Frontal cortex (tissue), 4 donors: ENCODE results near the gene ZNF213. TPM values are rescaled to one million over a fixed set of nuclear protein-coding genes. Genes with fewer than 3 reads are reported as not detected.

Experiments
- DNase-seq, 2 donors: peaks; one replicate each; pipeline ENCODE4 v3.0.0; 2012; ENCODE audit warnings: low spot score in 2 of 2
- FAIRE-seq: peaks from 2 replicates; lab custom pipeline; 2012; peaks lifted over from hg19 to GRCh38; lab: Jason Lieb, UNC
- small RNA-seq: library from RNA; depleted of rRNA; stranded (forward); fragments of <200 nt; gene quantifications from one replicate; pipeline ENCODE3, GENCODE V24; 2014
- total RNA-seq: library from RNA; depleted of rRNA; stranded (reverse); fragments of >200 nt; gene quantifications from one replicate; pipeline ENCODE4 v1.2.3, GENCODE V29; 2014
- donor health status: control.
- donor health status: control.
- donor health status: control.

ZNF213 gene
- total RNA-seq, 1 donor from 2014 or later = 6.9 TPM

DNA sequence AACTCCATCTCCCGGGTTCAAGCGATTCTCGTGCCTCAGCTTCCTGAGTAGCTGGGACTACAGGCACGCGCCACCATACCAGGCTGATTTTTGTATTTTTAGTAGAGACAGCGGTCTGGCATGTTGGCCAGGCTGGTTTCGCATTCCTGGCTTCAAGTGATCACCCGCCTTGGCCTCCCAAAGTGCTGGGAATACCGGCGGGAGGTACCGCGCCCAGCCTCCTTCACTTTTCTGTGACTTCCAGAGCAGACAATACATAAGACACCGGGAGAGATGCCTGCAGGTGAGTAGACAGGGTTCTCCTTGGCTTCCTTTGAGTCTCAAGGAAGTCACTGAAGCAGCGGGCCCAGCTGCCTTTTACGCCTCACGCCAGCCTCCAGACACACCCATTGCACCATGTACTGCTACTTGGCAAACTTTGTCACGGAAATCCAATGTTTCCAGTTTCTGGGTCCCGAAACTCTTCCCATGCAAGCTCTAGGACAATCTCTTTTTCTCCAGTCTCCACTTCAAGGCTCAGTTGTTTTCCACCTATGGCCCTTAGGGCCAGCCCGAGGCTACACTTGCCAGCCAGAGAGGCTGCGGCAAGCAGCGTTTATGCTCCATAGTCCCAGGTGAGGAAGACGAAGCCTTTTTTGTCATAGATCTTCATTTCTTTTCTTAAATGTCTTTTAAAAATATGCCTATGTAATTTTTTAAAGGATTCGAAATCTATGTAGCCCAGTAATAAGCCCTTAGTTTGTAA, 52.3 kb downstream of the ZNF213 start:
- DNase-seq = no peak
- FAIRE-seq = no peak

DNA sequence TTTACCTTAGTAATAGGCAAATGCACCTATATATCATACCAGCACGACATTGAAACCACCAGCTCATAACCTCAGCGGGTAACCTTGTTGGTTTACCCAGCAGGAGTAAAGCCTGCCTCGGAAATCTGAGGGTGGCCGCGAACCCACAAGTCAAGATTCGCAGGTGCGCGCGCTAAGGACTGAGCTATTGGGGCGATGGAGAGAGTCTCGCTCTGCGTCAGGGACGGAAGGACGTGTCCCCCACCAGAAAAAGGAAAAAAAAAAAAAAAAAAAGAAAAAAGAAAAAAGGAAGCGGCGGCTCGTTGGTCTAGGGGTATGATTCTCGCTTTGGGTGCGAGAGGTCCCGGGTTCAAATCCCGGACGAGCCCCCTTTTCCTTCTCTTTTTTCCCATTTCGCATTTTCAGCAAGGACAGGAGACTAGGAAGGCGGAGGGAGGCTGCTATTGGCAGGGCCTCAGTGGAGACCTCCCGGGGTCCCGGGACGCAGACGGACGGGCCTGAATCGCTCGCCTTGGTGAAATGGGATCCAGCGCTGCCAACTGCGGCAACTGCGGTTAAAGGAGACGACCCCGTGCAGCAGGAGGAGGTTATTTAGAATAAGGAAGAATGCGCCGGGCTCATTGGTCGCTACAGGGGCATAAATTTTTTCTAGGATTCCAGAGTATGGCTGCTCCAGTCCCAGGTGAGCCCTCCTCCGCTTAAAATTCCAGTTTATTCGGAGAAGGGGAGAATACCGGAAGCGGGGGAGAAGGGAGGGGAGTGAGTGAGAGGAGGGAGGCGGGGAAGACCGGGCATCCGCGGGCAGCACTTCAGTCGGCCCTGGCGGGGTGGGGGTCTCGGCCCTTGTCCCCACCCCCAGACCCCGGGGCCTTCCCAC, 53.2 kb downstream of the ZNF213 start, which contains the start of gene OR1F1:
Gene OR1F1, plus strand, starts transcription at position 407 of the 877 bp plus-strand sequence.
- no peak for FAIRE-seq

DNA sequence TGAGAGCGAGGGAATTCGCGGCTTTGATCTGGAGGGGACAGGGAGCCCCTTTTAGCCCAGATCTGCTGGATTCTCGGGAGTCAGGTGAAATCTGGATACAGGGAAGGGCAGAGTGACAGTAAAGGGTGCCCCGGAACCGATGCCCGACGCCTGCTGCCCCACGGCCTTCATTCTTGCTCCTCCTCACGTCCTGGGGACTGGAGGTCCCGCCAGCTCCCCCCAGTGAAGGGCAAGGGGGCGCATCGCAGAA, 53.8 kb downstream of the ZNF213 start:
- DNase-seq (no peak), FAIRE-seq (no peak)

More for the DNA sequence above, 53.2 kb downstream of the ZNF213 start, which contains the start of gene OR1F1:
- DNase-seq = no peak

DNA sequence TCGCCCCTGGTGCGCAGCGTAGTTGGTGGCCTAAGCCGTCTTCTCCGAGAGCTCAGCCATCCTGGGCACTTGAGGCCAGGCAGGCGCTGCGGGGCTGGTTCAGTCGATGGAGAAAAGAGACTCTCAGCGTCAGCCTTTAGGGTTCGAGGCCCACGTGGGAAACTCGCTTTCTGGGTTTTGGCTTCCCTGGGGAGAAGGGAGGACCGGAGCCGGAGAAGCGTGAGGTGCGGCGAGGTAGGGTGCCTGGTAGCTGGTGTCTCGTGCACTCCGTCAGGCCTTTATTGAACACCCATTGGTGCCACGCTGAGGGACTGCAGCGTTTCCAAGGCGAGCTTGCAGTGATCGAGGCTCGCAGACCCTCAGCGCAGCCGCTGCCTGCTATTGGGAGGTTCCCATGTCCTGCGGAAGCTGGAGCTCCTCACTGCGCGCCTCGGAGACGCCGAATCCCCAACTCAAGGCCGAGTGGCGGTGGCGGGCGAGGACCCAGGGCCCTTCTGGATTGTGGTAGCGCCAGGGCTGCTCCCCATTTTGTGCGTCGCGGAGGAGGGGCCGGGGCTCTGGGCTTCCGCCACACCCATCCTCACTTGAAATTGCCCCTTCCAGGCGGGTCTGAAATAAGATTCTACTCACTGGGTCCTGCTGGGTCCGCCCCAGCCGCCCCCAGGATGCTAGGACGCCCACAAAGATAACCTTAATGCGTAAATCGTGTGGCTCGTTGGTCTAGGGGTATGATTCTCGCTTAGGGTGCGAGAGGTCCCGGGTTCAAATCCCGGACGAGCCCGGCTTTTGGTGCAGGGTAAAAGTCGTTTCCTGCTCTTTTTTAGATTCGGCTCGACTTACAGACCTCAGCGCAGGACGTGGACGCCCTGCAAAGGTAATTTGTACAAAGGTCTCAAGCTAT, 54.3 kb downstream of the ZNF213 start:
- no peak for FAIRE-seq
- DNase-seq = no peak

DNA sequence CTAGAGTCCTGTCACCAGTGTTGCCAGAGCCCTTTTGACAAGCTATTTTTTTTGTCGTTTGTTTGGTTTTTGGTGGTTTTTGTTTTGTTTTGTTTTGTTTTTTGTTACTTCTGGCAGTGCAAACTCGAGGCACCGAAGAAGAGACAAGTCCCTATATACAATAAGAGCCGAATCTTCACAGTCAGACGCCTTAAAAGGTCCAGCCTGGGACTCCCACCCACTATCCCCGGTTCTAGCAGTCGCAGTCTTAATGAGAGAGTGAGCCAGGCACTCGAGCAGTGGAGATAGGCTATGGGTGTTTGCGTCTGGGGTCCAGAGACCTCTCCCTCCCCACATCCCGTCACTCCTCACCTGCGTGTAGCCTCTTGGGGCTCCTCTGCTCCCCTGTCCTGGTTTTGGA, 55.0 kb downstream of the ZNF213 start:
- DNase-seq (no peak), FAIRE-seq (no peak)

DNA sequence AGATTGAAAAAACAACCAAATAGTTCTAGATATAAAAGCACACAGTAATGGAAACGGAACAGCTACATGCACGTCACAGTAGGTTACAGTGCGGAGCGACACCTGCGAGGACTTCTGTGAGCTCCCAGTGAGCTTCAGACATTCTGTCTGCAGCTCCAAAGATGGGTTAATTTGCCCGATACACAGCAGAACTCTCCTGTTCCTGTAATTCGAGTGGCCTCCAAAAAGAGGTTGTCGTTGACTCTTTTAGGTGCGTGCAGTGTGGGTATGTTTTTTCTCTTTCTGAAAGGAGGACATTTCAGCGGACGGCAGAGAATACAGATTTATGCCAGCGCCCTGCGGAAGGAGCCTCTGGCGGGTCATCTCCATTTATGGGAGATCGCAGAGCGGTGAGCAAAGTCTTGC, 56.1 kb downstream of the ZNF213 start:
- no peak for FAIRE-seq
- DNase-seq = no peak

Small RNAs within 50 kb of the gene (small RNA-seq; reads per million reads assigned to genes)
- 0.20 reads per million for gene RNU1-22P

Other genes with a start within 250 kb of the ZNF213 start
- gene FLYWCH1, start 223.1 kb upstream of the ZNF213 start, total RNA-seq = 22.8 TPM
- not detected for gene KREMEN2, start 170.8 kb upstream of the ZNF213 start, total RNA-seq
- 18.3 TPM for gene PAQR4, start 165.7 kb upstream of the ZNF213 start, total RNA-seq
- gene PKMYT1, start 154.6 kb upstream of the ZNF213 start, total RNA-seq = 1.2 TPM
- not detected for gene CLDN9, start 122.1 kb upstream of the ZNF213 start, total RNA-seq
- gene CLDN6, start 116.8 kb upstream of the ZNF213 start, total RNA-seq = 0.41 TPM
- 0.82 TPM for gene TNFRSF12A, start 114.7 kb upstream of the ZNF213 start, total RNA-seq
- gene HCFC1R1, start 111.1 kb upstream of the ZNF213 start, total RNA-seq = 15.5 TPM
- 6.1 TPM for gene THOC6, start 111.0 kb upstream of the ZNF213 start, total RNA-seq
- gene BICDL2, start 98.1 kb upstream of the ZNF213 start, total RNA-seq = not detected
- gene MMP25, start 88.5 kb upstream of the ZNF213 start, total RNA-seq = 0.41 TPM
- 0.82 TPM for gene IL32, start 69.4 kb upstream of the ZNF213 start, total RNA-seq
- not detected for gene ZSCAN10, start 35.7 kb upstream of the ZNF213 start, total RNA-seq
- 17.9 TPM for gene ZNF205, start 22.4 kb upstream of the ZNF213 start, total RNA-seq
- 0.41 TPM for gene OR1F1, start 53.2 kb downstream of the ZNF213 start, total RNA-seq
- 16.7 TPM for gene ZNF200, start 100.1 kb downstream of the ZNF213 start, total RNA-seq
- under 0.01 TPM for gene MEFV, start 121.6 kb downstream of the ZNF213 start, total RNA-seq
- gene ZNF263, start 148.5 kb downstream of the ZNF213 start, total RNA-seq = 45.7 TPM
- 22.0 TPM for gene TIGD7, start 170.4 kb downstream of the ZNF213 start, total RNA-seq
- gene ZNF75A, start 170.5 kb downstream of the ZNF213 start, total RNA-seq = 33.4 TPM
- 0.82 TPM for gene OR2C1, start 220.9 kb downstream of the ZNF213 start, total RNA-seq